GM21737 (cell line): ENCODE measurements around the gene SCARB1.

ENCODE experiments used
- ATAC-seq: cut with Tn5 transposase; IDR thresholded peaks from one replicate; pipeline ENCODE4 v1.9.1; 2021; ENCODE audit warnings: mild to moderate bottlenecking, moderate library complexity; ENCODE audit not compliant: unreplicated experiment

SCARB1 gene

GRCh38 chr12:124750149-124750656 is 113.5 kb downstream of the SCARB1 start:
- no peak for ATAC-seq

- ATAC-seq = no peak
Observed at GRCh38 chr12:124749725-124750124, 113.9 kb downstream of the SCARB1 start.

GRCh38 chr12:124747426-124748161 is 116.1 kb downstream of the SCARB1 start:
- no peak for ATAC-seq

GRCh38 chr12:124746649-124747425 is 116.8 kb downstream of the SCARB1 start:
- no peak for ATAC-seq

GRCh38 chr12:124745891-124746570 is 117.6 kb downstream of the SCARB1 start:
- ATAC-seq = no peak

GRCh38 chr12:124745465-124745890 is 118.2 kb downstream of the SCARB1 start:
- no peak for ATAC-seq

- ATAC-seq = no peak
Observed at GRCh38 chr12:124744659-124745464, 118.8 kb downstream of the SCARB1 start.

- no peak for ATAC-seq
Observed at GRCh38 chr12:124744273-124744640, 119.4 kb downstream of the SCARB1 start.

- no peak for ATAC-seq
Observed at GRCh38 chr12:124743479-124744272, 120.0 kb downstream of the SCARB1 start.

- no peak for ATAC-seq
Observed at GRCh38 chr12:124742678-124743077, 121.0 kb downstream of the SCARB1 start.

- ATAC-seq = no peak
Observed at GRCh38 chr12:124742111-124742510, 121.6 kb downstream of the SCARB1 start.

- no peak for ATAC-seq
Observed at GRCh38 chr12:124741211-124741610, 122.5 kb downstream of the SCARB1 start.

GRCh38 chr12:124740691-124741137 is 123.0 kb downstream of the SCARB1 start:
- ATAC-seq = no peak

GRCh38 chr12:124739953-124740561 is 123.6 kb downstream of the SCARB1 start:
- no peak for ATAC-seq

- no peak for ATAC-seq
Observed at GRCh38 chr12:124738636-124739467, 124.8 kb downstream of the SCARB1 start.

GRCh38 chr12:124737772-124738635 is 125.7 kb downstream of the SCARB1 start:
- ATAC-seq = no peak

GRCh38 chr12:124737040-124737419 is 126.6 kb downstream of the SCARB1 start:
- ATAC-seq = no peak
